ENCODE results near the gene JMY.

GRCh38 chr5:79206541-79206940 lies 29.4 kb upstream of the JMY start:
- TF ChIP-seq CTCF (optimal IDR thresholded peaks at IDR 0.05 in 1 of 3, IDR thresholded peaks at IDR 0.05 in 1 of 3, conservative IDR thresholded peaks at IDR 0.05 in 1 of 3; ENCODE audit: extremely low read depth in 1 of 3, insufficient read depth in 2 of 3, low read length in 3 of 3) (no peak), EZH2 (IDR thresholded peaks at IDR 0.05; ENCODE audit: low read length) (no peak)
